HG03558 (cell line): ENCODE measurements around the gene TBCD.

Experiments
- ATAC-seq: cut with Tn5 transposase; IDR thresholded peaks from one replicate; pipeline ENCODE4 v1.9.1; 2021; ENCODE audit warnings: moderate number of reproducible peaks; ENCODE audit not compliant: unreplicated experiment; ENCODE audit errors: extremely low read depth

The TBCD gene

GRCh38 chr17:82825540-82826124 is 73.8 kb downstream of the TBCD start:
- ATAC-seq: no peak

- no peak for ATAC-seq
Measured at GRCh38 chr17:82826211-82826610, 74.3 kb downstream of the TBCD start.

GRCh38 chr17:82826956-82827355 is 75.1 kb downstream of the TBCD start:
- ATAC-seq: no peak

GRCh38 chr17:82828875-82829487 is 77.1 kb downstream of the TBCD start:
- ATAC-seq: no peak

GRCh38 chr17:82830249-82830661 is 78.4 kb downstream of the TBCD start:
- no peak for ATAC-seq

GRCh38 chr17:82831041-82831817 is 79.4 kb downstream of the TBCD start:
- ATAC-seq: no peak

GRCh38 chr17:82831818-82832200 is 79.9 kb downstream of the TBCD start:
- ATAC-seq: no peak

GRCh38 chr17:82832411-82832810 is 80.5 kb downstream of the TBCD start:
- ATAC-seq: no peak

GRCh38 chr17:82832881-82833475 is 81.1 kb downstream of the TBCD start:
- ATAC-seq: no peak

GRCh38 chr17:82835122-82835521 is 83.3 kb downstream of the TBCD start:
- ATAC-seq: no peak

GRCh38 chr17:82835766-82836512 is 84.1 kb downstream of the TBCD start:
- ATAC-seq: no peak

- no peak for ATAC-seq
Measured at GRCh38 chr17:82836823-82837357, 85.0 kb downstream of the TBCD start.

- ATAC-seq: no peak
Measured at GRCh38 chr17:82837586-82838320, 85.9 kb downstream of the TBCD start.

GRCh38 chr17:82838386-82839063 is 86.7 kb downstream of the TBCD start:
- ATAC-seq: no peak

GRCh38 chr17:82839617-82840292 is 87.9 kb downstream of the TBCD start, which contains the start of gene ZNF750:
Gene ZNF750 (minus strand): TSS chr17:82840022. CDS start chr17:82832454, 7,568 bp downstream.
- ATAC-seq: no peak

- no peak for ATAC-seq
Measured at GRCh38 chr17:82840431-82840831, 88.6 kb downstream of the TBCD start.

GRCh38 chr17:82841921-82842596 is 90.2 kb downstream of the TBCD start:
- ATAC-seq: no peak
